Uterus (tissue), 2 donors: Measurements from ENCODE around the gene MTUS2.

ENCODE experiments used
- CTCF ChIP-seq, 4 experiments: fragments of 200-600 bp in 2 of 4; fragments of 450-650 bp in 2 of 4; sonication (generic) in 2 of 4; IDR thresholded peaks; one replicate each; pipeline ENCODE4 v1.5.1; 2016 to 2019; ENCODE audit warnings: antibody characterized with exemption in 4 of 4, mild to moderate bottlenecking in 2 of 4, moderate library complexity in 1 of 4
- POLR2A ChIP-seq, 2 donors: fragments of 450-650 bp; IDR thresholded peaks; one replicate each; pipeline ENCODE4 v1.6.1; 2016; ENCODE audit warnings: antibody characterized with exemption in 2 of 2, mild to moderate bottlenecking in 1 of 2, moderate library complexity in 1 of 2

GRCh38 chr13:29421118-29421517, 601.0 kb downstream of the MTUS2 start:
- TF ChIP-seq CTCF (IDR thresholded peaks at IDR 0.05) (no peak), POLR2A (IDR thresholded peaks at IDR 0.05) (no peak)
